NCI-H1930 (cell line): ENCODE data around the gene MAVS.
"Not testable (repeated sequence)": the region's sequence is repeated elsewhere in the genome, so short reads cannot be mapped to it uniquely, and the experiment has no call there.

Experiments used
- DNase-seq, 2 experiments: peaks; one replicate each; lab custom pipeline; 2025; lab: John Stamatoyannopoulos, UW

The MAVS gene

DNA sequence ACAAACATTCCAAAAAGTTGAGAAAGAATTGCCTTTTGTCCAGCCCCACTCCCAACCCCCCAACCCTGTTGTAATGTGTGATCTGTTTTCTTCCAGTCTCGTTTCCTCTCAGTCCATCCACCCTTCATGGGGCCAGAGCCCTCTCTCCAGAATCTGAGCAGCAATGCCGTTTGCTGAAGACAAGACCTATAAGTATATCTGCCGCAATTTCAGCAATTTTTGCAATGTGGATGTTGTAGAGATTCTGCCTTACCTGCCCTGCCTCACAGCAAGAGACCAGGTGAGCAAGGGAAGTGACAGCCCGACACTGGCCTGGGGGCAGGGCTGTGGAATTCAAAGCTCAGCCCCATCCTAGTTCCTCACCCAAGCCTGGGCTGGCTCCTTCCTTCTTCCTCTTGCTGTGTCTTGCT is 7.8 kb downstream of the MAVS start:
- no peak for DNase-seq

DNA sequence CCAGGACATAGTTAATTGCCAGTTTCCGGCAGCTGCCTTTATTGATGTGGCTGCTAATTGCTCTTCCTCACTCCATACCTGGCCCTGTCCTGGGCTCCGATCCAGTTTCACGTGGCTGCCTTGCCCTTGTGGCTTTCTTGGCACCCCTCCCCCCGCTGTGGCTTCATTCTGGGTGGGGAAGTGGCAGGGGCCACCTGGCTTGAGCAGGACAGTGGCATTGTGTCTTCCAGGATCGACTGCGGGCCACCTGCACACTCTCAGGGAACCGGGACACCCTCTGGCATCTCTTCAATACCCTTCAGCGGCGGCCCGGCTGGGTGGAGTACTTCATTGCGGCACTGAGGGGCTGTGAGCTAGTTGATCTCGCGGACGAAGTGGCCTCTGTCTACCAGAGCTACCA is 10.8 kb downstream of the MAVS start:
- no peak for DNase-seq

DNA sequence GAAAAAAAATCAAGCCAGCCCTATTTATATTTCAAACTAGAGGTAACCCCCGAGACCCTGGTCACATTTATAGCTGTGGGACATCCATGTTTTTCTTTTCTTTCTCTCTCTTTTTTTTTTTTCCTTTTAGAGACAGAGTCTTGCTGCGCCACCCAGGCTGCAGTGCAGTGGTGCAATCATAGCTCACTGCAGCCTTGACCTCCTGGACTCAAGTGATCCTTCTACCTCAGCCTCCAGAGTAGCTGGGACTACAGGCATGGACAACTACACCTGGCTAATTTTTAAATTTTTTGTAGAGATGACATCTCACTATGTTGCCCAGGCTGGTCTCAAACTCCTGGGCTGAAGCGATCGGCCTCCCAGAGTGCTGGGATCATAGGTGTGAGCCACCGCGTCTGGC is 12.1 kb downstream of the MAVS start:
- no peak for DNase-seq

DNA sequence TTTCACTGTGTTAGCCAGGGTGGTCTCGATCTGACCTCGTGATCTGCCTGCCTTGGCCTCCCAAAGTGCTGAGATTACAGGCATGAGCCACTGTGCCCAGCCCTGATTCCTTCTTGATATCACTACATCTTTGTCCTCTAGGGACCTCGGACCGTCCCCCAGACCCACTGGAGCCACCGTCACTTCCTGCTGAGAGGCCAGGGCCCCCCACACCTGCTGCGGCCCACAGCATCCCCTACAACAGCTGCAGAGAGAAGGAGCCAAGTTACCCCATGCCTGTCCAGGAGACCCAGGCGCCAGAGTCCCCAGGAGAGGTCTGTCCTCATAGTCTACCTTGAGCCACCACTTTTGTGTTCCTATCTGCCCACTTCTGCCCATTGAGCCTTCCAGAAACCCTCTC is 14.6 kb downstream of the MAVS start:
- no peak for DNase-seq

DNA sequence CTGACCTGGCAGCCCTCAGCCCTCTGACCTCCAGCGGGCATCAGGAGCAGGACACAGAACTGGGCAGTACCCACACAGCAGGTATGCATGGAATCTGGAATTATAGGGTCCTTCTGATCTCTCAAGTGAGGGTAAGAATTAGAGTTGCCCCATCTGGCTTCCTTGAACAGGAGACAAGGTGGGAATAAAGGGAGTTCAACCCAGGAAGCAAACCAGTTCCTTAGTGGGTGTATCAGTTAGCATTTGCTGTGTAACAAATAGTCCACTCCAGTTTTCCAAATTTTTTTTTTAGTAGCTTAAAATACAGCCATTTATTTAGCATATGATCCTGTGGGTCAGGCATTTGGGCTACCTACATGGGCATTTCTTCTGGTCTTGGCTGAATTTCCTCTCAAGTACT is 15.7 kb downstream of the MAVS start:
- no peak for DNase-seq

DNA sequence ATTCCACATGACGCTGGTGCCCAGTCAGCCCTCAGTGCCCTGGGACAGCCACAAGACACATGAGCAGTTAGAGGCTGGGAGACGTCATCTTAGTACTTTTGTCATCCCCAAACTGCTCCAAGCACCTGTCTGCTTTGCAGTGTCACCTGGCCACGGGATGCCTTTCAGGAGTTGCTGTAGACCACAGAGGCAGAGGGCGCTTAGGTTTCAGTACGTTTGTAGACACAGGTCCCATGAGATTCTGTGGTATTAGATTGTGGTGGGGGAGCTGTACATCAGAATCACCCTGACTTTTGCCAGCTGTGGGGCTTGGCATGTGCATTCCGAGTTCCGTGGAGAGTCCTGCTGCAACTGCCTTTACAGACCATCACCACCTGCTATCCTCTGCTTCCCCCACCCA is 16.7 kb downstream of the MAVS start:
- DNase-seq, result no peak

DNA sequence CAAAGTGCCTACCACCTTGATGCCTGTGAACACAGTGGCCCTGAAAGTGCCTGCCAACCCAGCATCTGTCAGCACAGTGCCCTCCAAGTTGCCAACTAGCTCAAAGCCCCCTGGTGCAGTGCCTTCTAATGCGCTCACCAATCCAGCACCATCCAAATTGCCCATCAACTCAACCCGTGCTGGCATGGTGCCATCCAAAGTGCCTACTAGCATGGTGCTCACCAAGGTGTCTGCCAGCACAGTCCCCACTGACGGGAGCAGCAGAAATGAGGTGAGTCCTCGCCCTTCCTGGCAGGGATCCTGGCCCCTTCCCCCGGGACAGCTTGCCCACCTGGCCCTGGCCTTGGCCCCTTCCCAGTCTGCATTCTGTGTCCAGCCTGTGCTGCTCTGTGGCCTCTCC is 17.9 kb downstream of the MAVS start:
- DNase-seq, result no peak

DNA sequence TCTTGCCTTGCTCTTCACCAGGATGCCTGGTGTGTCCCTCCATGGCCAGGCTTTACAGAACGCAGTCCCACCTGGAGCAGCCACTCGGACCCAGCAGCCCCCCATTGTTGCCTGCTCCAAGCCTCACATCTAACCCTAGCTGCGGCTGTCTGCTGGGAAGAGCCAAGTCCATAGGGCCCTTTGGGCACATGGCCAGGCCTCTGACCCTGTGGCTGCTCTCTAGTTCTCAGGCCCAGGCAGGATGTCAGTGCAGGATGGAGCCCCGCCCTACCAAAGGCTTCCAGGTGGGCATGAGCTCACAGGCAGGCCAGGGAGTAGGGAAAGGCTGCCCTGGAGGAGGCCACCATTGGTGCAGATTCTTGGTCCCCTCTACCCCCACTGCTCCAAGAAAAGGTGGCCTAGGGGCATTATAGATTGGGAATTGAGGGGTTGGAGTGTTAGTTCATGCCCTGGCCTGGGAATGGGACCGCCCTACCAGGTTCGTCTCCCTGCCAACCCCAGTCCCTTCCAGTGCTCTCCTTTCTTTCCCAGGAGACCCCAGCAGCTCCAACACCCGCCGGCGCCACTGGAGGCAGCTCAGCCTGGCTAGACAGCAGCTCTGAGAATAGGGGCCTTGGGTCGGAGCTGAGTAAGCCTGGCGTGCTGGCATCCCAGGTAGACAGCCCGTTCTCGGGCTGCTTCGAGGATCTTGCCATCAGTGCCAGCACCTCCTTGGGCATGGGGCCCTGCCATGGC is 18.7 kb downstream of the MAVS start:
- no peak for DNase-seq

DNA sequence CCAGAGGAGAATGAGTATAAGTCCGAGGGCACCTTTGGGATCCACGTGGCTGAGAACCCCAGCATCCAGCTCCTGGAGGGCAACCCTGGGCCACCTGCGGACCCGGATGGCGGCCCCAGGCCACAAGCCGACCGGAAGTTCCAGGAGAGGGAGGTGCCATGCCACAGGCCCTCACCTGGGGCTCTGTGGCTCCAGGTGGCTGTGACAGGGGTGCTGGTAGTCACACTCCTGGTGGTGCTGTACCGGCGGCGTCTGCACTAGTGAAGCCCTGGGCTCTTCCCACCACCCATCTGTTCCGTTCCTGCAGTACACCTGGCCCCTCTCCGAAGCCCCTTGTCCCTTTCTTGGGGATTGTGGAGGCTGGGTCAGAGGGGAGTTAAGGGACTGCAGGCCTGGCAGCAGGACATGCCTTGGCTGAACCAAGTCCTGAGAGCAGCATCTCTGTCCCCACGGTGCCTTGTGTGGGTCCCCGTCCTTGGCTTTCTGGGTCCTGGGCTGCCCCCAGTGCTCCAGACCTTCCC is 19.3 kb downstream of the MAVS start:
- no peak for DNase-seq

DNA sequence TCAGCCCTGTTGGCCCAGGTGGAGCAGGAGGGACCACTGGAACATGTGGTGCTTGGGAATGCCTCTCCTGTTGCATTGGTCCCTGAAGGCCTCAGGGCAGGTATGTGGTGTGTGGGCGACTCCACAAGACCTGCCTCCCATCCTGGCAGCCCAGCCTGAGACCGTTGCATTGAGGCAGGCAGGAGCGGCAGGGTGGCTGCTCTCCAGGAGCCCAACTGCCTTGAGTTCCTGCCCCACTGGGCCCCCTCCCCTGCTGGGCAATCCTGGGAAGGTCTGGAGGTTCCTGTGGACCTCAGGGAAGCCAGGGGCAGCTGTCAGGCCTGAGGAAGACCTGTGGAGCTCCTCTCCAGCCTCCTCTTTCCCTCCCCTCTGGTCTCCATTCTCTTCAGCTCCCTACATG is 19.8 kb downstream of the MAVS start:
- no peak for DNase-seq

DNA sequence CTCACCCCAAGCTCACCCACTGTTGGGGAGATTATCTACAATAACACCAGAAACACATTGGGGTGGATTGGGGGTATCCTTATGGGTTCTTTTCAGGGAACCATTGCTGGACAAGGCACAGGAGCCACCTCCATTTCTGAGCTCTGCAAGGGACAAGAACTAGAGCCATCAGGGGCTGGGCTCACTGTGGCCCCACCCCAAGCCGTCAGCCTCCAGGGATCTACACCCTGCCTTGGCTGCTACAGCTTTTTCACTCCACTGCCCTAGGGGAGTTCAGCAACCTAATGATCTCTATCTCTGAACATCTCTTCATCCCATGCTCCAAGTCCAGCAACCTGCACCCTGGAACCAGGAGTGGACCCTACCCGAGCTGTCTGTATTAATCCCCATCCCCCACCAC is 21.2 kb downstream of the MAVS start:
- DNase-seq, result no peak

DNA sequence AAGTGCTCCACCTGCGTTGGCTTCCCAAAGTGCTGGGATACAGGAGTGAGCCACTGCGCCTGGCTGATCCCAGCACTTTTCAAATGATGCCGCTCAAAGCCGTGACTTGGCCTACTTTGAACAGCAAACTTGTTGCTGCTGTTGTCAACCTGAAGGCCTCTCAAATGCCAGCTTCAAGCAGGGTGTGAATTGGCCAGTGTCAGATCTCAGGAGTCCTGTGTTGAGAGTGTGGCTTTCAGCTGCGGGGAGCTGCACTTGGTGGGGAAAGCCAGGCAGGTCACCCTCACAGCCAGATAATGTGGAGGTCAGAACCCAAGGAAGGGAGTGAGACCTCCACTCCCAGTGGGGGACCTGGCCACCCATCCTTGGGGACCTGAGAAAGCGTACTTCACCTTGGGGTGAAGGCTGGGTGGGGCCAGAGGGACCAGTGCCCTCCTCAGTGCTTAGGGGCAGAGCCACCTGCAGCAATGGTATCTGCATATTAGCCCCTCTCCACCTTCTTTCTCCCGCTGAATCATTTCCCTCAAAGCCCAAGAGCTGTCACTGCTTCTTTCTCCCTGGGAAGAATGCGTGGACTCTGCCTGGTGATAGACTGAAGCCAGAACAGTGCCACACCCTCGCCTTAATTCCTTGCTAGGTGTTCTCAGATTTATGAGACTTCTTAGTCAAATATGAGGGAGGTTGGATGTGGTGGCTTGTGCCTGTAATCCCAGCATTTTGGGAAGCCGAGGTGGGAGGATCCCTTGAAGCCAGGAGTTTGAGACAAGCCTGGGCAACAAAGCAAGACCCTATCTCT is 23.4 kb downstream of the MAVS start:
- DNase-seq, result no peak

DNA sequence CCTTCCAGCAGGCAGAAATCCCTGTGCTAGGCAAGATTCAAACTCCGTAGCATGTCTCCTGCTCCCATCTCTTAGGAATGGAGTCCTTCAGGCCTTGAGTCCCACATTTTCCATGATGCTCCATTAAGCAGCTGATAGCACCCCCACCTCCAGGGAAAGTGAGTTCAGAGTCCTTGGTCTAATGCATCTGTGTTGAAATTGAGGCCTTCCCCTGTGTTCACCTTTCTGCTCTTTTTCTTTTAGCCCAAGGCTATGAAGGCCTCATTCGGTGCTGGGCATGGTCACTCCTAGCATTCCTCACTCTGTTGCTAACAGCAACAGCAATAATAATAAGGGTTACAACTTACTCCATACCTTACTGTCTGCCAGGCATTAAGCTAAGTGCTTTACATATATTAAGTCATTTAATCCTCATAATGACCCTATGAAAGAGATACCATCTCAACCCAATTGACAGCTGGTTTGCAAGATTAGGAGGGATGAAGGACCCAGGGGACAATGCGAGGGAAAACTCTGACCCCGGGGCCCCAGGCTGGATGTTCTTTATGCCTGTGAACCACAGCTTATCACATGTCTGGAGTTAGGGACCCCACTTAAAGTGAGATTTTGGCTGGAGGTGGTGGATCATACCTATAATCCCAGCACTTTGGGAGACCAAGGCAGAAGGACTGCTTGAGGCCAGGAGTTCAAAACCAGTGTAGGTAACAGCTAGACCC is 25.1 kb downstream of the MAVS start:
- DNase-seq, result no peak

DNA sequence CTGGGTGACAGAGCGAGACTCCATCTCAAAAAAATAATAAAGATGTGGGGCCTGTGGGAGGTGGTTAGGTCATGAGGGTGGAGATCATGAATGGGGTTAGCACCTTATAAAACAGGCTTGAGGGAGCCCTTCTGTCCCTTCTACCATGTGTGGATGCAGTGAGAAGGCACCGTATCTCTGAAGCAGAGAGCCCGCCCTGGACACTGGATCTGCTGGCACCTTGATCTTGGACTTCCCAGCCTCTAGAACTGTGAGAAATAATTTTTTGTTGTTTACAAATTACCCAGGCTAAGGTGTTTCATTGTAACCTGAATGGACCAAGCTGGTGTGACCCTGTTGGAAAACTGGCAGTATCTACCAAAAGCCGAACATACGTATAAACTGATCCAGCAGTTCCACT is 26.9 kb downstream of the MAVS start:
- DNase-seq, result no peak

DNA sequence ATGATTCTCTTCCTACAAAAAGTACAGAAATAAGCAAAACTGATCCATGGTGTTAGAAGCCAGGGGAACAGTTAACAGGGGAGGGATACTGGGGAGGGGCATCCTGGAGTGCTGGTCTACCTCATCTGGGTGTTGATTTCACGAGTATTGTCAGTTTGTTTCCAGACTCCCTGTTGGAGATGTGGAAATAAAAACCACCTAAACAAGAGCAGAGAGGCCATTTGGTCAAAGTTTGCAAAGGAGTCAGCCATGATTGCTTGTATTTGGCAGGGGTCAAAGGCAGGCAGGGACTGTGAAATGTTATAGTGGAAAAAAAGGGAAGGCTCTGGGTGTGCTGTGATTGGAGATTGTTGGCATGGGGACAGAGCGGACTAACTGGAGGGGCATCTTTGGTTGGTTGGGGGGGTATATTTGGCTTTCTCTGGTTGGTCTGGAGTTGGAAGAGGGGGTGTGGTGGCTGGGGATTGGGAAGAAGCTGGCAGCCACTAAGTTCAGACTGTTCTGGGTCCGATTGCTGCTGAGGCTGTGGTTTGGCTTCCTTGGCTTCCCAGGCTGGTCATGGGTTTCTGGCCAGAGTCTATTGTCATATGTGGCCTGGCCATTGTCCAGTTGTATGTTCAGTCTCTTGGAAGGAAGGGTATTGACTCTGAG is 27.7 kb downstream of the MAVS start:
- DNase-seq, result no peak

DNA sequence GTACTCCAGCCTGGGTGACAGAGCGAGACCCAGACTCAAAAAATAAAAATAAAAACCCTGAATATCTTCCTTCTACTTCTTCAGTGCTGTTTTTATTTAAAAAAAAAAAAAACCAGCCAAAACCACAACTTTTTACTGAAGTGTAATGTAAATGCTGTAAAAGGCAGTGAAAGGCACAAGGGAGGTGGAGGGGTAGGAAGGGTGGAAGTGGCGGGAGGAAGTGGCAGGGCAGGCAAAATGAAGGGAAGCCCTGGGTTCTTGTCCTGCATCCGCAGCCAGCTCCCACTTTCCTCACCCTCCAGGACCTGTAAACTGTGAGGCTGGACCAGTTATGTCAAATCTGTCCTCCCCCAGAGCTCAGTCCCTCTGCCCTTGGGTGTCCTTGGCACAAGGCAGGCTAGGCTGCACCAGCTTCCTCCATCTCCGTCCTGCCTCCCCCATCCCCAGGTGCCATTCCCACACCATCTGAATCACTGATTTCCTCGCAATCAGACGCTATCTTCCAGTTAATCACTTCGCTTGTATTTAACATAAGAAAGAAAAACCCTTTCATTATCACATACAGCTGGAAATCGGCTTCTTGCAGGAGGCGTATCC is 28.8 kb downstream of the MAVS start:
- no peak for DNase-seq

DNA sequence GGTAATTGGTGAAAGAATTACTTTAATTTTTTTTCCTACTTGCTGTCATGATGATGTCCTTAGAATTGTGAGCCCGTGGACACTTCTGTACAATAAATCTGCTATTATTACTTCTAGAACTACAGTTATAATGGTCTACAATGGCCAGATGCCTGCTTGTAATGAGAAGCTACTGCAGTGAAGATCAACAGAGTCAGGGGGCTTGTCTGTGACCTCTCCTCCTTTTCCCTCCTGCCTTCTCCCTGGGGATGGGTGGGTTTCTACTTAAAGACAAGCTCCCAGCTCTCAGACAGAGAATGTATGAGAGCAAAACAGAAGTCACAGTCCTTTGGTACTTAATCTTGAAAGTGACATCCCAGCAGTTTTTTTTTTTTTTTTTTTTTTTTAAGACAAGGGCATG is 29.4 kb downstream of the MAVS start:
- no peak for DNase-seq

DNA sequence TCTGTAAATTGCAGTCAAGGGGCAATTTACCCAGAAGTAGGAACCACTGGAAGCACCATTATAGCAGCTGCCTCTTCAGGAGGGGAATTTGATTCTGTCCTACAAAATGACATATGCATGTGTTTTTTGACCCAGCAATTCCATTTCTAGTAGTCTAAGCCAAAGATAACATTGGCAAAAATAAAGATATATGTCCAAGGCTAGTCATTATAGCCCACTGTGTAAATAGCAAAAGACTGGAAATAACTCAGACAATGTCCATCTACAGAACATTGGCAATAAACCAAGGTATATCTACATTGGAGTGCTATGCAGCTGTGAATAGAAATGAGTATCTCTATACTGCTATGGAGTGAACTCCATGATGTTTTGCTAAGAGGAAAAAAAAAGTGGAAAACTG is 30.0 kb downstream of the MAVS start:
- no peak for DNase-seq

DNA sequence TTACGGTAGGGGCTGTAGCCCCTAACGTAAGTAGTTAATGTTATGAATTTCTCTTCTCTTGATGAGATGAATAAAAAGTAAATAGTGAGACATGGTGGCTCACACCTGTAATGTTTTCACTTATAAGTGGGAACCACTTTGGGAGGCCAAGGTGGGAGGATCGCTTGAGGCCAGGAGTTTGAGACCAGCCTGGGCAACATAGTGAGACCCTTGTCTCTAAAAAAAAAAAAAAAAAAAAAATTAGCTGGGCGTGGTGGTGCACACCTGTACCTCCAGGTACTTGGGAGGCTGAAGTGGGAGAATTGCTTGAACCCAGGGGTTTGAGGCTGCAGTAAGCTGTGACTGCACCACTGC is 32.3 kb downstream of the MAVS start:
- DNase-seq, result not testable (repeated sequence)

DNA sequence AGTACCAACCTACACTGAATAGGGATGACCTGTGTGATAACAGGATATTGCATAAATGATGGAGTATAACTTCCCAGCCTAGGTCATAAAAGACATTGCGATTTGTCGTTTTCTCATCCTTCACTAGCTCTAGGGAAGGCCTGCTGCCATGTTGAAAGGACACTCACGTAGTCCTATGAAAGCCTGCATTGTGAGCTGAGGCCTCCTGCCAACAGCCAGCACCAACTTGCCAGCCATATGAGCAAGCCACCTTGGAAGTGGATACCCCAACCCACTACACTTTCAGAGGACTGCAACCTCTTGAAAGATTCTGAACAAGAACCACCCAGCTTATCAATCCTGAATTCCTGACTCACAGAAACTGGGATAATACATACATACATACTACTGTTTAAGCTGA is 39.1 kb downstream of the MAVS start:
- no peak for DNase-seq

DNA sequence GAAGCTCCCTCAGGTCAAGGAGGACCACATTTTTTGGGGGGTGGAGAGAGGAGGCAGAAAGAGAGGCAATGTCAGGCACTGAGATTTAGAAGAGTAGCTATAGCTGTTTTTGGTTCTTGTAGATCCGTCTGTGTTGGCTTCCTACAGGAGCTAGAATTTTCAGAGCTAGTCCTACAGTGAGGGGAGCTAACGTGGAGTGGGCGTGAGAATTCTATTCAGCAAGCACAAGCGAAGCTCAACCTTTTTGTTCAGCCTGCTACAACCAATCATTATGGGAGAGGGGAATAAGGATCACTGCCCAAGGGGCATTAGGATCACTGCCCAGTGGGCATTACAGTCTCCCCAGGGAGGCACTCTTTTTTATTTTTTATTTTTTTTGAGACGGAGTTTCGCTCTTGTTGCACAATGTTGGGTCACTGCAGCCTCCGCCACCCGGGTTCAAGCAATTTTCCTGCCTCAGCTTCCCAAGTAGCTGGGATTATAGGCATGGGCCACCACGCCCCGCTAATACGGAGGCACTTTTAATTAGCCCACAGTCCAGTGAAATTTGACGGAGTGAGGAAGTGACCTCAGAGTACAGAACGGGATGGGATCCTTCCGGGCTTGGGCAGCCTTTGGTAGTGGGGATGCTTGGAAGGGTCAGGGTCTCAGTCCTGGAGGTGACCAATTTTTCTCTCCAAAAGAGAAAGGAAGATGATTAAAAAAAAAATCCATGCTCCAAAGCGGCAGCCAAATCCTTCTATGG is 41.4 kb downstream of the MAVS start:
- no peak for DNase-seq
